Stimulated activated CD4-positive, alpha-beta T cell treated with anti-CD3 and anti-CD28 coated beads, Interleukin-12 subunit alpha, Interleukin-12 subunit beta, amount 100 ng/mL, for 24 hours (primary cell): ENCODE data around the gene CD300A.

Source experiments
- DNase-seq, 2 experiments: peaks; one replicate each; pipeline ENCODE4 v3.0.0-alpha.2; 2020; ENCODE audit warnings: low read depth in 2 of 2

The CD300A gene

GRCh38 chr17:74454197-74455024 is 12.0 kb upstream of the CD300A start:
- peak; percentile 43 to 76 for DNase-seq

GRCh38 chr17:74455025-74455545 is 11.3 kb upstream of the CD300A start:
- DNase-seq, result no peak

GRCh38 chr17:74455821-74456220 is 10.6 kb upstream of the CD300A start:
- DNase-seq, result no peak

- DNase-seq, result peak; percentile 51 to 75
These were observed 9.2 kb upstream of the CD300A start for GRCh38 chr17:74457146-74457819.

- DNase-seq, result no peak
These were observed 8.6 kb upstream of the CD300A start for GRCh38 chr17:74457820-74458166.

- DNase-seq, result no peak
These were observed 7.6 kb upstream of the CD300A start for GRCh38 chr17:74458835-74459234.

- no peak for DNase-seq
These were observed 6.8 kb upstream of the CD300A start for GRCh38 chr17:74459622-74460021.

GRCh38 chr17:74460241-74460640 is 6.2 kb upstream of the CD300A start:
- no peak for DNase-seq

- no peak for DNase-seq
These were observed 5.4 kb upstream of the CD300A start for GRCh38 chr17:74460996-74461395.

- no peak for DNase-seq
These were observed 4.8 kb upstream of the CD300A start for GRCh38 chr17:74461611-74462010.

- DNase-seq, result no peak
These were observed 1.6 kb upstream of the CD300A start for GRCh38 chr17:74464730-74465377.

GRCh38 chr17:74465378-74466110 is 890 bp upstream of the CD300A start:
- DNase-seq, result no peak

GRCh38 chr17:74466828-74467184 is 372 bp downstream of the CD300A start:
- no peak for DNase-seq

GRCh38 chr17:74467221-74467951 is 952 bp downstream of the CD300A start:
- DNase-seq, result no peak

- DNase-seq, result no peak
These were observed 4.9 kb downstream of the CD300A start for GRCh38 chr17:74471341-74471740.

GRCh38 chr17:74472890-74473289 is 6.5 kb downstream of the CD300A start:
- no peak for DNase-seq

GRCh38 chr17:74473294-74473693 is 6.9 kb downstream of the CD300A start:
- DNase-seq, result no peak

- no peak for DNase-seq
These were observed 7.8 kb downstream of the CD300A start for GRCh38 chr17:74474043-74474792.

GRCh38 chr17:74475189-74475588 is 8.8 kb downstream of the CD300A start:
- DNase-seq, result no peak

- DNase-seq, result no peak
These were observed 11.0 kb downstream of the CD300A start for GRCh38 chr17:74477411-74477810.
